Activated gamma-delta T cell treated with anti-CD3 and anti-CD28 coated beads, Interleukin-2, amount 50 U/mL, for 16 hours (primary cell): ENCODE results near the gene PAXIP1.

Experiments used
- DNase-seq: peaks from one replicate; pipeline ENCODE4 v3.0.0-alpha.2; 2020; ENCODE audit warnings: low read depth

The PAXIP1 gene

GRCh38 chr7:154912871-154913637 lies 89.9 kb downstream of the PAXIP1 start:
- no peak for DNase-seq

DNA sequence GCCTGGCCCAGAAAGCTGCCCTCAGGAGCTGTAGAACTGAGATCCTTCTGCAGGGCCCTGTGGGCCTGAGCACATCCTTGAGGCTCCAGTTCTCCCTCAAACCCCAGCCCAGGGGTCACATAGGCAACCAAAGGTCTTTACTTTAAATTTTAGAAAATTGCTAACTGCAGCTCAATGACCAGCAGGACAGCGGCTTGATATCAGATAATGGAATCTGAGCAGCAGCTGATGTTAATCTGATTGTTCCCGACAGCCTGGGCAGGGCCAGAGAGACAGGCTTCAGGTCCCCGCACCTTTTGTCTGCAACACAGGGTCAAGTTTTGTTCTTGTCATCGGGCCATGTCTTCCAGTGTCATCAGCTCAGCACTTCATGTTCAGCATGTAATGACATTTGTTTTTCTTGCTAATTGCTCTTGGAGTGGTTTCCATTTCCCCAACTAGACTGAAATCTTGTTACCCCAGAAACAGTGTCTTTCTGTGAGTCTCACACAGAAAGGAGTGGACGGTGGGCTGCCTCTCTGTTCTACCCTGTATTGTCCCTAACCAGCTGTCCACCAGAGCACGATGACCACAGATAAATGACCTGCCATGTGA lies 91.0 kb downstream of the PAXIP1 start:
- DNase-seq: no peak

DNA sequence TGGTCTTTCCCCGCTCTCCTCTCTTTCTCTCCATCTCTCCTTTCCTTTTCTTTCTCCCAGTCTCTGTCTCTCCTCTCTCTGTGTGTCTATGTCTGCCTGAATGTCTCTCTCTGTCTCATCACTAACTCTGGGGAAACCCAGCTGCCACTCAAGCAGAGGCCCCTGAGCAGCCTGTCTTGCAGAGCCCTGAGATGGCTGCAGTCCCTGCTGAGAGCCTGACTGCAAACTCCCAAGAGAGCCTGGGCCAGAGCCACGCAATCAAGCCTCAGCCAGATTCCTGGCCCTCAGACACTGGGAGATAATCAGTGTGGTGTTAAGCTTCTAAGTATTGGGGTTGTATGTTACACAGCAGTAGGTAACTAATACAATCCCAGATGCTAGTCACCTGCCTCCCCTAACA lies 91.5 kb downstream of the PAXIP1 start:
- no peak for DNase-seq

GRCh38 chr7:154910977-154911376 lies 91.9 kb downstream of the PAXIP1 start:
- DNase-seq: no peak

GRCh38 chr7:154910125-154910524 lies 92.8 kb downstream of the PAXIP1 start:
- DNase-seq: no peak

GRCh38 chr7:154909241-154910105 lies 93.5 kb downstream of the PAXIP1 start:
- no peak for DNase-seq

- DNase-seq: no peak
Observed at GRCh38 chr7:154907651-154908620, 95.0 kb downstream of the PAXIP1 start.

DNA sequence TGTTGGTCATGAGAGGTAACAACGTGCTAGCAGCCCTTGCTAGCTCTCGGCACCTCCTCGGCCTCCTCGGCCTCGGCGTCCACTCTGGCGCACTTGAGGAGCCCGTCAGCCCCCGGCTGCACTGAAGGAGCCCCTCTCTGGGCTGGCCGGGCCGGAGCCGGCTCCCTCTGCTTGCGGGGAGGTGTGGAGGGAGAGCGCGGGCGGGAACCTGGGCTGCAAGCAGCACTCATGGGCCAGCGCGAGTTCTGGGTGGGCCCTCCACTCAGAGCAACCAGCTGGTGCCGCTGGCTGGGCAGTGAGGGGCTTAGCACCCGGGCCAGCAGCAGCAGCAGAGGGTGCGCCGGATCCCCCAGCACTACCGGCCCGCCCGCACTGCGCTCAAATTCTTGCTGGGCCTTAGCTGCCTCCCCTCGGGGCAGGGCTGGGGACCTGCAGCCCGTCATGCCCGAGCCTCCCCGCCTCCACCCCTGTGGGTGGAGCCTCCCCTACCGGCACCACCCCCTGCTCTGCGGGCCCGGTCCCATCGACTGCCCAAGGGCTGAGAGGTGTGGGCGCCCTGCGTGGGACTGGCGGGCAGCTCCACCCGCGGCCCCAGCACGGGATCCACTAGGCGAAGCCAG lies 96.1 kb downstream of the PAXIP1 start:
- no peak for DNase-seq

- DNase-seq: no peak
Observed at GRCh38 chr7:154906201-154906600, 96.7 kb downstream of the PAXIP1 start.

DNA sequence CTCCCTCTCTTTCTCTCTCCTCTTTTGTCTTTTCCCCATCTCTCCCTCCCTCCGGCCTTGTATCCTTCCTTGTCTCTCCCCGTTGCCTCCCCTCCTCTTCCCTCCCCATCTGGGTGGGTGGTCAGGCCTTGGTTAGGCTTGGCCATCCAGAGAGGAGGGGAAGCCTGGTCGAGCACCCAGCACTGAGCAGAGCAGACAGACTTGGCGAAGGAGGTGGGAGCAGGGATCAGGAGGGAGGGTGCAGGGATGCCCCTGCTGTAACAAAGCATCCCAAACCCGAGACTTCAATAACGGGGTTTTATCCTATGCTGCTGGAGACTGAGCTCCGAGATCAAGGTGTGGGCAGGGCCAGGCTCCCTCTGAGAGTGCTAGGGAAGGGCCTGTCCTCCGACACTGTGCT lies 97.3 kb downstream of the PAXIP1 start:
- no peak for DNase-seq

GRCh38 chr7:154905146-154905545 lies 97.8 kb downstream of the PAXIP1 start:
- DNase-seq: no peak

- DNase-seq: no peak
Observed at GRCh38 chr7:154903083-154903731, 99.7 kb downstream of the PAXIP1 start.

- no peak for DNase-seq
Observed at GRCh38 chr7:154902600-154903082, 100.3 kb downstream of the PAXIP1 start.

DNA sequence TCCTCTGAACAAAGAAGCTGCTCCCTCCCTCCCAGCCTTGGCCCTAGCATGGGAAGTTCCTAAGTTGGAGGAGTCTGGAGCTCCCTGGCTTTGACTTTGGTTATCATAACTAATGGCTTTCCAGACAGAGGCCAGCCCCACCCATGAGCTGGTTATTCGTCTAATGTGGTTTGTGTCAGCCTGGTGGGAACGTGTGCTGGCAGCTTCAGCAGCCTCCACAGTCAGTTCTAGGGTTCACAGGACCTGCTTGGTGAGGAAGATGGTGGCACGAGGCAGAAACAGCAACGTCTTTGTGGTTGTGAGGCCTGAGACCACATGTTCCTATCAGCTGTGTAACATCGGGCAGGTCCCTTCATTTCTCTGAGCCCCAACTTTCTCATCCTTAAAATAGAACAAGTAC lies 103.1 kb downstream of the PAXIP1 start:
- no peak for DNase-seq

DNA sequence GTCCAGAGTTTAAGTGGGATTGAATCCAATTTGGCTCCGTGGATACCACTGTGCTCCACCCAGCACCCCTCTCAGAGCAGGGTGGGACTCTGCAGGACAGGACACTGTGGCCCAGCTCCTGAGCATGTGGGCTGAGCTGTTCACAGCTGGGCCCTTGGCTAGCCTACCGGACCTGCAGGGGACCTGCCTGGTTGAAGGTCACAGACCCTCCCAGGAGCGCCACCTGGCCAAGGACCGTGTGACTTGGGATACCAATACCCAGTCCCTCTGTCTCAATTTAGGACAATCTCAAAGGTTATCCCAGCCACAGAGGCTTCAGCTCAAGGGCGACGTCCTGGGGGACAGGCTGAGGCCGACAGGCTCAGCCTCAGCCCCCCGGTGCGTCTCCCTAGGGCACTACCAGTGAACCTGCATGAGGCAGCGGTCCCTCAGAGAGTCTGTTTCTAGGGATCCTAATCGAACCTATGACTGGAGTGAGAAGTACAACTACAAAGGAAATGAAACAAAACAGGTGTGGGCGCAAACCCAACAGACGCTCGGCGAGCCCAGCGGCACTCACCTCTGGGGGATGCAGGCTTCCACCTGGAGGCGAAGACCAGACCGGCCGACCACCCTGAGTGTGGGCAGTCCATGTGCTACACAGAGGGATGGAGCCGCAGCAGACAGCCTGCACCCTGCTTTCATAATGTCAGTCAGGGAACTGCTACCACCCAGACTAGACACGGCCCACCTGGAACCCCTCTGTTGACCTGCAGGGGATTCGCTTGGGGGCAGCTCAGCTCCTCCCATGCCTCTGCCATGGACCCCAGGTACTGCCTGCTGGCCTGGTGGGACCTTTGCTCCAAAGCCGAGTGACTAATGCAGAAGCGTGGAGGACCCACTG lies 103.7 kb downstream of the PAXIP1 start:
- DNase-seq: no peak

DNA sequence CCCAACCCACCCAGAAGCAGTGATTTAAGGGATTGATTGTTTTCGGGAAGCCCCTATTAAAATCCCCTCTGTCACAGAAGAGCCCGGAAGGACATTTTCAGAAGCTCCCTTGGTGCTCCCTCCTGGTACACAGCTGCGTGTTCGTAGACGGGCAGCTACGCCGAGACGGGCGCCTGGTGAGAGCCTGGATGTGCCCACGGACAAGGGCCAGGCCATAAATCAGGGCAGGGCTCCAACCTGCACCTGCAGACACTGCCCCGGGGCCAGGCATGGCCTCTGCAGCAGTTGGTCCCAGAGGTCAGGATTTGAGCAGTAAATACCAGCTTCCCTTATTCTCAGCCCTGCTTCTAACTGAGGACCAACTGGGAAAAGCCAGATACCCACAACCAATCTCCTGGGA lies 106.8 kb downstream of the PAXIP1 start:
- DNase-seq: no peak
